ENCODE data around the gene CD300LB.

Gene CD300LB

DNA sequence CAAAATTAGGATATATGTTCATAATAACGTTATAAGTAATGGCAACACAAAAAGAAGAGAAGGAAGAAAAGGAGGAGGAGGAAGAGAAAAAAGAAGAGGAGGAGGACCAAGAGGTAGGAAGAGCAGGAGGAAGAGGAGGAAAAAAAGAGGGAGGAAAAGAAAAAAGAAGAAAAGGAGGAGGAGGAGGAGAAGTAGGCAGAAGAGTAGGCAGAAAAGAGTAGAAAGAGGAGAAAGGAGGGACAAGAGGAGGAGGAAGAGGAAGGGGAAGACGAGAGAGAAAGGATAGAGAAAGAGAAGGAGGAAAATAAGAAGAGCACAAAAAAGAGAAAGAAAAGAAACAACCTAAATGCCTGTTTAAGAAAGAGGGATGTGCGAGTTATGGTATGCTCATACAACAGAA is 5.6 kb upstream of the CD300LB start:
- TF ChIP-seq CTCF (IDR thresholded peaks at IDR 0.05; ENCODE audit: low read depth, low read length, missing control alignments) = no peak
- no peak overlapping the region for H3K4me3 ChIP-seq (replicated peaks; ENCODE audit: low read depth, low read length)
- DNase-seq (ENCODE audit: extremely low read depth, low read depth) = no peak

GRCh38 chr17:74532115-74532514 is 840 bp upstream of the CD300LB start:
- TF ChIP-seq CTCF (IDR thresholded peaks at IDR 0.05; ENCODE audit: low read depth, low read length, missing control alignments) = no peak
- DNase-seq (ENCODE audit: extremely low read depth, low read depth) = no peak
- H3K4me3 ChIP-seq (replicated peaks; ENCODE audit: low read depth, low read length) = no peak overlapping the region

DNA sequence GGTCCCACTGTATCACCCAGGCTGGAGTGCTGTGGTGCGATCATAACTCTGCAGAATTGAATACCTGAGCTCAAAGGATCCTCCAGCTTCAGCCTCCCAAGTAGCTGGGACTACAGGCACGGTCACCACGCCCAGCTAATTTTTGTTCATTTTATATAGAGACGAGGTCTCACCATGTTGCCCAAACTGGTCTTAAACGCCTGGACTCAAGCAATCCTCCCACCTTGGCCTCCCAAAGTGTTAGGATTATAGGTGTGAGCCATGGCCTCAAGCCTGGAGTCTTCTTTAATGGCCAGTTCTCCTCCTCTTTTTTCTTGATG is 484 bp downstream of the CD300LB start:
- TF ChIP-seq CTCF (IDR thresholded peaks at IDR 0.05; ENCODE audit: low read depth, low read length, missing control alignments) = no peak
- H3K4me3 ChIP-seq (replicated peaks; ENCODE audit: low read depth, low read length) = no peak overlapping the region
- DNase-seq (ENCODE audit: extremely low read depth, low read depth) = no peak

- no peak overlapping the region for H3K4me3 ChIP-seq (replicated peaks; ENCODE audit: low read depth, low read length)
- DNase-seq (ENCODE audit: extremely low read depth, low read depth) = no peak
- no peak for TF ChIP-seq CTCF (IDR thresholded peaks at IDR 0.05; ENCODE audit: low read depth, low read length, missing control alignments)
Measured at GRCh38 chr17:74529243-74529642, 2.0 kb downstream of the CD300LB start.

GRCh38 chr17:74528491-74529199 is 2.6 kb downstream of the CD300LB start:
- no peak for TF ChIP-seq CTCF (IDR thresholded peaks at IDR 0.05; ENCODE audit: low read depth, low read length, missing control alignments)
- DNase-seq (ENCODE audit: extremely low read depth, low read depth) = no peak
- H3K4me3 ChIP-seq (replicated peaks; ENCODE audit: low read depth, low read length) = no peak overlapping the region

- no peak overlapping the region for H3K4me3 ChIP-seq (replicated peaks; ENCODE audit: low read depth, low read length)
- no peak for TF ChIP-seq CTCF (IDR thresholded peaks at IDR 0.05; ENCODE audit: low read depth, low read length, missing control alignments)
- no peak for DNase-seq (ENCODE audit: extremely low read depth, low read depth)
Measured at GRCh38 chr17:74527756-74528155, 3.5 kb downstream of the CD300LB start.

GRCh38 chr17:74527081-74527480 is 4.2 kb downstream of the CD300LB start:
- no peak for TF ChIP-seq CTCF (IDR thresholded peaks at IDR 0.05; ENCODE audit: low read depth, low read length, missing control alignments)
- DNase-seq (ENCODE audit: extremely low read depth, low read depth) = no peak
- H3K4me3 ChIP-seq (replicated peaks; ENCODE audit: low read depth, low read length) = no peak overlapping the region
